SU-DHL-6 (cell line): Measurements from ENCODE around the gene PGAP3.

Experiments
- H2AFZ ChIP-seq: fragments of 200-600 bp; sonication (generic); 2 replicates; pipeline ENCODE4 v1.6.1; 2014; ENCODE audit warnings: low read depth, mild to moderate bottlenecking, moderate library complexity, mixed read lengths, antibody characterized with exemption, low read length; ENCODE audit not compliant: severe bottlenecking
- H3F3A ChIP-seq: fragments of 200-600 bp; shearing (Covaris generic); 2 replicates; pipeline ENCODE4 v1.6.0; 2016; ENCODE audit warnings: antibody characterized with exemption, mild to moderate bottlenecking; ENCODE audit not compliant: insufficient read depth
- H3K27ac ChIP-seq: fragments of 200-600 bp; sonication (generic); 2 replicates; pipeline ENCODE4 v1.5.1; 2016; ENCODE audit warnings: low read depth, mild to moderate bottlenecking, low read length, moderate library complexity, mixed read lengths
- H3K27me3 ChIP-seq: fragments of 200-600 bp; sonication (generic), shearing (Covaris generic); 2 replicates; pipeline ENCODE4 v1.6.0; 2014; ENCODE audit warnings: mild to moderate bottlenecking, low read length
- H3K36me3 ChIP-seq: fragments of 200-600 bp; sonication (generic); 2 replicates; pipeline ENCODE4 v1.6.1; 2014; ENCODE audit warnings: mild to moderate bottlenecking, low read length, mixed read lengths
- H3K4me2 ChIP-seq: fragments of 300-600, 200-600 bp; shearing (Covaris generic), sonication (generic); 2 replicates; pipeline ENCODE4 v1.6.0; 2014; ENCODE audit warnings: low read length, low read depth, mild to moderate bottlenecking; ENCODE audit not compliant: poor library complexity, severe bottlenecking
- H3K4me3 ChIP-seq: fragments of 200-600 bp; sonication (generic); 2 replicates; pipeline ENCODE4 v1.5.1; 2014; ENCODE audit warnings: antibody characterized with exemption, low read length, mild to moderate bottlenecking, mixed read lengths; ENCODE audit not compliant: insufficient read depth, poor library complexity, severe bottlenecking
- H3K79me2 ChIP-seq: fragments of 200-600 bp; sonication (generic); 2 replicates; pipeline ENCODE4 v1.6.1; 2014; ENCODE audit warnings: mild to moderate bottlenecking, low read length, moderate library complexity; ENCODE audit not compliant: insufficient read depth
- H3K9ac ChIP-seq: fragments of 200-600 bp; sonication (generic); 2 replicates; pipeline ENCODE4 v1.7.0; 2014; ENCODE audit warnings: mild to moderate bottlenecking, low read length
- H3K9me2 ChIP-seq: fragments of 200-600 bp; sonication (generic); replicated peaks from 2 replicates; pipeline ENCODE4 v1.6.1; 2014; ENCODE audit warnings: low read length; ENCODE audit not compliant: insufficient read depth
- H3K9me3 ChIP-seq: fragments of 200-600 bp; sonication (generic); 2 replicates; pipeline ENCODE4 v1.6.1; 2014; ENCODE audit warnings: low read length, mixed read lengths; ENCODE audit not compliant: insufficient read depth
- H4K20me1 ChIP-seq: fragments of 200-600 bp; sonication (generic); 2 replicates; pipeline ENCODE4 v1.6.1; 2014; ENCODE audit warnings: low read depth, mild to moderate bottlenecking, antibody characterized with exemption, low read length, moderate library complexity, mixed read lengths
- EZH2phosphoT487 ChIP-seq: fragments of 200-600 bp; sonication (generic), shearing (Covaris generic); conservative IDR thresholded peaks from 2 replicates; pipeline ENCODE4 v1.6.1; 2018; ENCODE audit warnings: mild to moderate bottlenecking, antibody characterized with exemption, low read length, moderate library complexity, mixed read lengths
- TF ChIP-seq, protein P1 (sequence below): fragments of 200-600 bp; sonication (generic); IDR thresholded peaks from one replicate; pipeline ENCODE4 v1.5.1; 2017; ENCODE audit warnings: antibody characterized with exemption, mild to moderate bottlenecking, low read length, moderate library complexity; ENCODE audit not compliant: insufficient read depth, poor library complexity, severe bottlenecking

Gene PGAP3

DNA sequence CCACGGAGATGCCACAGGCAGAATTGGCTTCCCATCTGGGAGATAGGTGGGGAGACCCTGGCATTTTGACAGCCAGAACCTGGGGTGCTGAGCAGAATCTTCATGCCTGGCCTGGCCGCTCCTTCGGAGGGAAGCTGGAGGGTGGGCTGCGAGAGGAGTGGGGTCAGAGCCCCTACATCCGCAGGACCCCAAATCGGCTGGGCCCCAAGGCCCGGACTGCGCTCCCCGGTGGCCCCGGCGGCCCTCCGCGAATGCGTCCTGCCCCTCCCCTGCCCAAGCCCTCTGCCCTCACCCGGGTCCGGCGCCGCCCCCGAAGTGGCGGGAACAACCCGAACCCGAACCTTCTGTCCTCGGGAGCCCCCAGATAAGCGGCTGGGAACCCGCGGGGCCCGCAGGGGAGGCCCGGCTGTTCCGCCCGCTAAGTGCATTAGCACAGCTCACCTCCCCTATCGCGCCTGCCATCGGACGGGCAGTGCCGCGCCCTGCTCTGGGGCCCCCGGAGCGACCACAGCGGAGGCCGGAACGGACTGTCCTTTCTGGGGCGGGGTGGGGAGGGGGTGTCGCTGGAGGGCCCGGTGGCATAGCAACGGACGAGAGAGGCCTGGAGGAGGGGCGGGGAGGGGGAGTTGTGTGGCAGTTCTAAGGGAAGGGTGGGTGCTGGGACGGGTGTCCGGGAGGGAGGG lies 20.5 kb downstream of the PGAP3 start:
- TF ChIP-seq, protein P1, sequence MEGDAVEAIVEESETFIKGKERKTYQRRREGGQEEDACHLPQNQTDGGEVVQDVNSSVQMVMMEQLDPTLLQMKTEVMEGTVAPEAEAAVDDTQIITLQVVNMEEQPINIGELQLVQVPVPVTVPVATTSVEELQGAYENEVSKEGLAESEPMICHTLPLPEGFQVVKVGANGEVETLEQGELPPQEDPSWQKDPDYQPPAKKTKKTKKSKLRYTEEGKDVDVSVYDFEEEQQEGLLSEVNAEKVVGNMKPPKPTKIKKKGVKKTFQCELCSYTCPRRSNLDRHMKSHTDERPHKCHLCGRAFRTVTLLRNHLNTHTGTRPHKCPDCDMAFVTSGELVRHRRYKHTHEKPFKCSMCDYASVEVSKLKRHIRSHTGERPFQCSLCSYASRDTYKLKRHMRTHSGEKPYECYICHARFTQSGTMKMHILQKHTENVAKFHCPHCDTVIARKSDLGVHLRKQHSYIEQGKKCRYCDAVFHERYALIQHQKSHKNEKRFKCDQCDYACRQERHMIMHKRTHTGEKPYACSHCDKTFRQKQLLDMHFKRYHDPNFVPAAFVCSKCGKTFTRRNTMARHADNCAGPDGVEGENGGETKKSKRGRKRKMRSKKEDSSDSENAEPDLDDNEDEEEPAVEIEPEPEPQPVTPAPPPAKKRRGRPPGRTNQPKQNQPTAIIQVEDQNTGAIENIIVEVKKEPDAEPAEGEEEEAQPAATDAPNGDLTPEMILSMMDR = no peak
- no peak for TF ChIP-seq EZH2phosphoT487
- Histone ChIP-seq H3K4me3 (no peak overlapping the region), H2AFZ (no peak overlapping the region), H3K27me3 (no peaks in the 10 kb centered on the region), H3K27ac (no peak overlapping the region), H3K36me3 (no peaks in the 10 kb centered on the region), H3K4me2 (no peak overlapping the region), H4K20me1 (no peaks in the 10 kb centered on the region), H3F3A (no peaks in the 10 kb centered on the region), H3K79me2 (no peaks in the 10 kb centered on the region), H3K9ac (no peak overlapping the region), H3K9me3 (no peaks in the 10 kb centered on the region), H3K9me2 (no peaks in the 10 kb centered on the region)

DNA sequence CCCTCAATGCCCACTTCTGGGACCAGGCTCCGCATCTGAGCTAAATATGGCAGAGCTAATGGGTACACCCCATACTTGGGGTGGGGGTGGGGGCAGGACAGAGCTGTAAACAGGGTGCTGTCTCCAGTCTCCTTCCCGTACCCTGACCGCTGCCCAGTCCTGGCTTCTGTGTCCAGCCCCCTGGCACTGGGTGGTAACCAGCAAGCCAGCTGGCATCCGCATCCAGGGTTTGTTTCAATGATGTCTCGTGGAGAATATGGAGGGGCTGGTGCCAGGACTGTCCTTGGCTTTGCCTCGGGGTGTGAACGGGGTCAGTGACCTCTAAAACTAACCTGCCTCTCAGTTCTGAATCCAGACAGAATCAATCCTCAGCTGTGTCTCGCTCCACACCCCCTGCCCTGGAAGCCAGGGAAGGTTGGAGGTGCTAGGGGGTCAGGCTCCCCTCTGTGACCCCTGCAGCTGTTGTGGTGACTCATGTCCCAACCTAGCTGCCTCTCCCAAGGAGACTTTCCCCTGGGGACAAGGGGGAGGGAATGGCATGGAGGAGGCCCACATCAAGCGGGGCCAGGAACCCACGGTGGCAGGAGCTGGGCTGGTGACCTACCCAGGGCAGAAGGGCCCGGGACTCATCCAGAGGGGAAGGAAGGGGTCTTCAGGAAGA lies 21.1 kb downstream of the PGAP3 start:
- Histone ChIP-seq H3K27me3 (no peaks in the 10 kb centered on the region), H2AFZ (no peak overlapping the region), H3F3A (no peaks in the 10 kb centered on the region), H3K9ac (no peak overlapping the region), H3K4me3 (no peak overlapping the region), H3K9me2 (no peaks in the 10 kb centered on the region), H3K9me3 (no peaks in the 10 kb centered on the region), H3K4me2 (no peak overlapping the region), H4K20me1 (no peaks in the 10 kb centered on the region), H3K79me2 (no peaks in the 10 kb centered on the region), H3K27ac (no peak overlapping the region), H3K36me3 (no peaks in the 10 kb centered on the region)
- TF ChIP-seq EZH2phosphoT487 = no peak
- TF ChIP-seq, protein P1 = no peak

DNA sequence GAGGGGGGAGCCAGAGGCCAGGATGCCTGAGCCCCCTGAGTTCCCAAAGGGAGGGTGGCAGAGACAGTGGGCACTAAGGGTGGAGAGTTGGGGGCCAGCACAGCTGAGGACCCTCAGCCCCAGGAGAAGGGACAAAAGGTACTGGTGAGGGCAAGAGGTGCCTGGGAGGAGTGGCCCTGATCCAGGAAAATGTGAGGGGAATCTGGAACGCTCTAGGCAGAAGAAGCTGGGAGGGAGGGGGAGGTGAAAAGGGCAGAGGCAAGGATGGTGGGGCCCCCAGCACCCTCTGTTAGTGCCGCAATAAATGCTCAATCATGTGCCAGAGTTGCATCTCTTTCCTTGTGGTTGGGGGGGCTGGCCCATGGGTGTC lies 21.6 kb downstream of the PGAP3 start:
- H4K20me1 ChIP-seq = no peaks in the 10 kb centered on the region
- no peaks in the 10 kb centered on the region for H3K9me2 ChIP-seq
- H3K27me3 ChIP-seq = no peaks in the 10 kb centered on the region
- TF ChIP-seq, protein P1 = no peak
- no peak overlapping the region for H3K27ac ChIP-seq
- no peak overlapping the region for H3K4me2 ChIP-seq
- H3K4me3 ChIP-seq = no peak overlapping the region
- no peaks in the 10 kb centered on the region for H3K36me3 ChIP-seq
- no peak overlapping the region for H2AFZ ChIP-seq
- no peaks in the 10 kb centered on the region for H3K9me3 ChIP-seq
- H3F3A ChIP-seq = no peaks in the 10 kb centered on the region
- no peaks in the 10 kb centered on the region for H3K79me2 ChIP-seq
- no peak overlapping the region for H3K9ac ChIP-seq
